Fibroblast of villous mesenchyme (primary cell): ENCODE measurements around the gene UVSSA. TPM values are rescaled to one million over a fixed set of nuclear protein-coding genes. Genes with fewer than 3 reads are reported as not detected.
"Not testable (repeated sequence)": the region's sequence is repeated elsewhere in the genome, so short reads cannot be mapped to it uniquely, and the experiment has no call there.

Experiments used
- DNase-seq: peaks from one replicate; pipeline ENCODE4 v3.0.0-alpha.2; 2010; ENCODE audit warnings: low read depth
- H3K4me3 ChIP-seq: 2 replicates; pipeline ENCODE4 v1.5.1; 2011; ENCODE audit warnings: low read depth, mild to moderate bottlenecking, low read length
- total RNA-seq: library from RNA; depleted of rRNA; stranded (reverse); fragments of >200 nt; gene quantifications from 2 replicates; pipeline ENCODE4 v1.2.3, GENCODE V29; 2012
- TF ChIP-seq, protein P1 (sequence below): IDR thresholded peaks from 2 replicates; pipeline ENCODE4 v1.5.1; 2012; ENCODE audit warnings: low read depth, mild to moderate bottlenecking, low read length; ENCODE audit not compliant: insufficient read depth

Gene UVSSA
- total RNA-seq, 1 donor = 10.8 TPM

GRCh38 chr4:1417522-1418390 is 70.7 kb downstream of the UVSSA start:
- no peak for DNase-seq
- TF ChIP-seq, protein P1, sequence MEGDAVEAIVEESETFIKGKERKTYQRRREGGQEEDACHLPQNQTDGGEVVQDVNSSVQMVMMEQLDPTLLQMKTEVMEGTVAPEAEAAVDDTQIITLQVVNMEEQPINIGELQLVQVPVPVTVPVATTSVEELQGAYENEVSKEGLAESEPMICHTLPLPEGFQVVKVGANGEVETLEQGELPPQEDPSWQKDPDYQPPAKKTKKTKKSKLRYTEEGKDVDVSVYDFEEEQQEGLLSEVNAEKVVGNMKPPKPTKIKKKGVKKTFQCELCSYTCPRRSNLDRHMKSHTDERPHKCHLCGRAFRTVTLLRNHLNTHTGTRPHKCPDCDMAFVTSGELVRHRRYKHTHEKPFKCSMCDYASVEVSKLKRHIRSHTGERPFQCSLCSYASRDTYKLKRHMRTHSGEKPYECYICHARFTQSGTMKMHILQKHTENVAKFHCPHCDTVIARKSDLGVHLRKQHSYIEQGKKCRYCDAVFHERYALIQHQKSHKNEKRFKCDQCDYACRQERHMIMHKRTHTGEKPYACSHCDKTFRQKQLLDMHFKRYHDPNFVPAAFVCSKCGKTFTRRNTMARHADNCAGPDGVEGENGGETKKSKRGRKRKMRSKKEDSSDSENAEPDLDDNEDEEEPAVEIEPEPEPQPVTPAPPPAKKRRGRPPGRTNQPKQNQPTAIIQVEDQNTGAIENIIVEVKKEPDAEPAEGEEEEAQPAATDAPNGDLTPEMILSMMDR = no peak
- H3K4me3 ChIP-seq = no peak overlapping the region

- no peak for DNase-seq
- no peak overlapping the region for H3K4me3 ChIP-seq
- TF ChIP-seq, protein P1 = no peak
These were observed 71.7 kb downstream of the UVSSA start for GRCh38 chr4:1418494-1419285.

- no peak overlapping the region for H3K4me3 ChIP-seq
- DNase-seq = no peak
- TF ChIP-seq, protein P1 = no peak
These were observed 72.7 kb downstream of the UVSSA start for GRCh38 chr4:1419708-1420107.

DNA sequence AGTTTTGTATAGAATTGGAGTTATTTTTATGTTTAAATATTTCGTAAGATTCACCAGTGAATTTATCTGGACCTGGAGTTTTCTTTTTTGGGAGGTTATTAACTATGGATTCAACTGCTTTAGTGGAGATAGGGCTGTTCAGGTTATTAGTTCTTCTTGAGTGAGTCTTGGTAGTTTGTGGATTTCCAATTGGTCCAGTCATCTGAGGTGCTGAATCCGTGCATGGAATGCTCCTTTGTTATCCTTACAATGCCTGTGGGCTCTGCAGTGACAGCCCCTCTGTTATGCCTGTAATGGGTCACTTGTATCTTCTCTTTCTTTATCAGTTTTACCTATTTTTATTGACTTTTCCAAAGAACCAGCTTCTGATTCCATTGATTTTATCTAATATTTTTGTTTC is 74.6 kb downstream of the UVSSA start:
- TF ChIP-seq, protein P1 = no peak
- no peak for DNase-seq

DNA sequence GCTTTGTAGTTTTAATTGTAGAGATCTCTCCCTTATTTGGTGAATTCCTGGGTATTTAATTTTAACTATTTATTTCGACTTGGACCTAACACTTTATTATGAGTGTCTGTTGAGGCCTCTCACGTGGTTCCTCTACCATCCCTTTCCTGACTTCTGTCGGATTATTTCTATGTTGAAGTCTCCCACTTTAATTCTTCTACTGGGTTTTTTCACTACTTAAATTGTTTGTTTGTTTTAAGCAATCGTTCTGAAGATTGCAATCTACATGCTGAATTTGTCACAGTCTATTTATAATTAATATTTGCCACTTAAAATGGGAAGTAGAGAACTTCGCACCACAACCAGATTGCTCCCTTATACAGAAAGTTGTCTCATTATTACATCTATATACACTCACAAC is 80.0 kb downstream of the UVSSA start:
- H3K4me3 ChIP-seq = no peak overlapping the region
- no peak for DNase-seq
- TF ChIP-seq, protein P1 = no peak

More for the DNA sequence above, 74.6 kb downstream of the UVSSA start:
- no peak overlapping the region for H3K4me3 ChIP-seq

DNA sequence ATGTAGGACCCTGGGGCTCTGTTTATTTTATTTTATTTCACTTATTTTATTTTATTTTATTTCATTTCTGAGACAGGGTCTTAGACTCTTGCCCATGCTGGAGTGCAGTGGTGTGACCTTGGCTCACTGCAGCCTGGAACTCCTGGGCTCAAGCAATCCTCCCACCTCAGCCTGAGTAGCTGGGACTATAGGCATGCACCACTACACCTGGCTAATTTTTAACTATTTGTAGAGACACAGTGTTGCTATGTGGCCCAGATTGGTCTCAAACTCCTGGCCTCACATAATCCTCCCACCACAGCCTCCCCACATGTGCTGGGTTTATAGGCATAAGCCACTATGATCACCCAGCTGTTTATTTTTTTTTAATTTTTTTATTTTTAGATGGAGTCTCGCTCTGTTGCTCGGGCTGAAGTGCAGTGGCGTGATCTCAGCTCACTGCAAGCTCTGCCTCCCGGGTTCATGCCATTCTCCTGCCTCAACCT is 96.7 kb downstream of the UVSSA start:
- not testable (repeated sequence) for H3K4me3 ChIP-seq

More for the DNA sequence above, 96.7 kb downstream of the UVSSA start:
- DNase-seq = not testable (repeated sequence)

Other genes with a start within 250 kb of the UVSSA start
- 2.9 and 3.0 TPM in 2 replicates for gene RNF212, start 233.6 kb upstream of the UVSSA start, total RNA-seq
- 197 and 601 TPM in 2 replicates for gene SPON2, start 174.6 kb upstream of the UVSSA start, total RNA-seq
- 235 and 314 TPM in 2 replicates for gene CTBP1, start 98.1 kb upstream of the UVSSA start, total RNA-seq
- gene MAEA, start 57.3 kb upstream of the UVSSA start, total RNA-seq = 59.6 and 60.2 TPM in 2 replicates
- not detected in 2 replicates for gene NKX1-1, start 59.2 kb downstream of the UVSSA start, total RNA-seq